Smooth muscle cell (in vitro differentiated cells): ENCODE data around the gene C1QC. TPM values are rescaled to one million over a fixed set of nuclear protein-coding genes. Genes with fewer than 3 reads are reported as not detected.

ENCODE experiments used
- DNase-seq: peaks from one replicate; lab custom pipeline; 2025; ENCODE audit not compliant: unreplicated experiment; lab: John Stamatoyannopoulos, UW
- H2AFZ ChIP-seq: fragments of 200-600 bp; sonication (generic); 2 replicates; pipeline ENCODE4 v1.6.0; 2016; ENCODE audit warnings: antibody characterized with exemption, low read depth, mild to moderate bottlenecking
- H3F3A ChIP-seq: fragments of 200-600 bp; sonication (generic); 2 replicates; pipeline ENCODE4 v1.6.0; 2017; ENCODE audit warnings: antibody characterized with exemption, low read depth
- H3K27ac ChIP-seq: fragments of 200-600 bp; sonication (generic); 2 replicates; pipeline ENCODE4 v1.5.1; 2016; ENCODE audit warnings: low read depth, mild to moderate bottlenecking
- H3K27me3 ChIP-seq: fragments of 200-600 bp; sonication (generic); 2 replicates; pipeline ENCODE4 v1.6.1; 2016; ENCODE audit warnings: low read depth, mild to moderate bottlenecking
- H3K36me3 ChIP-seq: fragments of 200-600 bp; sonication (generic); 2 replicates; pipeline ENCODE4 v1.5.1; 2016; ENCODE audit warnings: low read depth
- H3K4me1 ChIP-seq: fragments of 200-600 bp; sonication (generic); 2 replicates; pipeline ENCODE4 v1.5.1; 2016; ENCODE audit warnings: low read depth
- H3K4me2 ChIP-seq: fragments of 200-600 bp; sonication (generic); 2 replicates; pipeline ENCODE4 v1.6.0; 2016; ENCODE audit warnings: mild to moderate bottlenecking
- H3K4me3 ChIP-seq: fragments of 200-600 bp; sonication (generic); 2 replicates; pipeline ENCODE4 v1.5.1; 2016; ENCODE audit warnings: mild to moderate bottlenecking
- H3K79me2 ChIP-seq: fragments of 200-600 bp; sonication (generic); 2 replicates; pipeline ENCODE4 v1.6.0; 2016; ENCODE audit warnings: low read depth, mild to moderate bottlenecking
- H3K9ac ChIP-seq: fragments of 200-600 bp; sonication (generic); 2 replicates; pipeline ENCODE4 v1.6.0; 2016; ENCODE audit warnings: low read depth
- H3K9me3 ChIP-seq: fragments of 200-600 bp; sonication (generic); replicated peaks from 2 replicates; pipeline ENCODE4 v1.5.1; 2016; ENCODE audit warnings: low read depth
- H4K20me1 ChIP-seq: fragments of 200-600 bp; sonication (generic); 2 replicates; pipeline ENCODE4 v1.6.0; 2016; ENCODE audit warnings: low read depth
- CTCF ChIP-seq: fragments of 200-600 bp; sonication (generic); IDR thresholded peaks from 2 replicates; pipeline ENCODE4 v1.5.1; 2017; ENCODE audit warnings: borderline replicate concordance, mild to moderate bottlenecking, antibody characterized with exemption; ENCODE audit not compliant: insufficient read depth, poor library complexity, severe bottlenecking
- WGBS: methylation state at CpG from one replicate; pipeline ENCODE4 v1.1.7; 2016; ENCODE audit warnings: low lambda C conversion rate; 5-methylcytosine and 5-hydroxymethylcytosine counted together
- polyA plus RNA-seq: library from polyadenylated mRNA; unstranded; fragments of >200 nt; fragmentation: Nextera tagmentation; extraction: Ambion mirVana; gene quantifications from 2 replicates; pipeline ENCODE4 v1.2.1, GENCODE V29; 2016
- total RNA-seq: library from RNA; depleted of rRNA; stranded (reverse); fragments of >200 nt; gene quantifications from 2 replicates; pipeline ENCODE4 v1.2.3, GENCODE V29; 2014

C1QC gene
- total and polyA plus RNA-seq, 2 experiments from 2014 or later, result not detected

GRCh38 chr1:22646384-22646783 is 3.0 kb downstream of the C1QC start:
- Histone ChIP-seq H4K20me1 (no peaks in the 10 kb centered on the region), H3K79me2 (no peaks in the 10 kb centered on the region), H3K4me1 (no peaks in the 10 kb centered on the region), H3K4me2 (no peak overlapping the region), H3K27ac (no peak overlapping the region), H3K36me3 (no peaks in the 10 kb centered on the region), H3K4me3 (no peak overlapping the region), H2AFZ (no peak overlapping the region), H3F3A (no peaks in the 10 kb centered on the region), H3K9me3 (no peaks in the 10 kb centered on the region), H3K9ac (no peak overlapping the region), H3K27me3 (peaks cover 9% of the 10 kb centered on the region)
- no peak for DNase-seq
- TF ChIP-seq CTCF, result no peak
- 3% methylated on average over 1 of the region's 1 CpG for WGBS

GRCh38 chr1:22650089-22650693 is 6.8 kb downstream of the C1QC start:
- Histone ChIP-seq H3K9ac (no peak overlapping the region), H3K36me3 (no peaks in the 10 kb centered on the region), H3K27me3 (peaks cover 30% of the 10 kb centered on the region), H3F3A (no peaks in the 10 kb centered on the region), H3K9me3 (no peaks in the 10 kb centered on the region), H3K4me2 (no peak overlapping the region), H3K27ac (no peak overlapping the region), H2AFZ (no peak overlapping the region), H4K20me1 (no peaks in the 10 kb centered on the region), H3K4me1 (no peaks in the 10 kb centered on the region), H3K79me2 (no peaks in the 10 kb centered on the region), H3K4me3 (no peak overlapping the region)
- TF ChIP-seq CTCF, result no peak
- no peak for DNase-seq
- 89% methylated on average over 13 of the region's 13 CpGs for WGBS

- no peak overlapping the region for H2AFZ ChIP-seq
- H3K27ac ChIP-seq, result no peak overlapping the region
- H3F3A ChIP-seq, result no peaks in the 10 kb centered on the region
- H3K9ac ChIP-seq, result no peak overlapping the region
- H3K4me1 ChIP-seq, result no peaks in the 10 kb centered on the region
- H3K4me3 ChIP-seq, result no peak overlapping the region
- H4K20me1 ChIP-seq, result no peaks in the 10 kb centered on the region
- H3K36me3 ChIP-seq, result no peaks in the 10 kb centered on the region
- no peak overlapping the region for H3K4me2 ChIP-seq
- no peak for TF ChIP-seq CTCF
- DNase-seq, result no peak
- peaks cover 48% of the 10 kb centered on the region for H3K27me3 ChIP-seq
- no peaks in the 10 kb centered on the region for H3K79me2 ChIP-seq
- H3K9me3 ChIP-seq, result no peaks in the 10 kb centered on the region
- WGBS, result 82% methylated on average over 15 of the region's 15 CpGs
These were observed 8.8 kb downstream of the C1QC start for GRCh38 chr1:22651941-22652856.
